HG02943 (cell line): ENCODE measurements around the gene PRIMPOL.

Experiments
- ATAC-seq: cut with Tn5 transposase; IDR thresholded peaks from one replicate; pipeline ENCODE4 v1.9.1; 2021; ENCODE audit warnings: mild to moderate bottlenecking, low read depth, moderate library complexity; ENCODE audit not compliant: unreplicated experiment

The PRIMPOL gene

DNA sequence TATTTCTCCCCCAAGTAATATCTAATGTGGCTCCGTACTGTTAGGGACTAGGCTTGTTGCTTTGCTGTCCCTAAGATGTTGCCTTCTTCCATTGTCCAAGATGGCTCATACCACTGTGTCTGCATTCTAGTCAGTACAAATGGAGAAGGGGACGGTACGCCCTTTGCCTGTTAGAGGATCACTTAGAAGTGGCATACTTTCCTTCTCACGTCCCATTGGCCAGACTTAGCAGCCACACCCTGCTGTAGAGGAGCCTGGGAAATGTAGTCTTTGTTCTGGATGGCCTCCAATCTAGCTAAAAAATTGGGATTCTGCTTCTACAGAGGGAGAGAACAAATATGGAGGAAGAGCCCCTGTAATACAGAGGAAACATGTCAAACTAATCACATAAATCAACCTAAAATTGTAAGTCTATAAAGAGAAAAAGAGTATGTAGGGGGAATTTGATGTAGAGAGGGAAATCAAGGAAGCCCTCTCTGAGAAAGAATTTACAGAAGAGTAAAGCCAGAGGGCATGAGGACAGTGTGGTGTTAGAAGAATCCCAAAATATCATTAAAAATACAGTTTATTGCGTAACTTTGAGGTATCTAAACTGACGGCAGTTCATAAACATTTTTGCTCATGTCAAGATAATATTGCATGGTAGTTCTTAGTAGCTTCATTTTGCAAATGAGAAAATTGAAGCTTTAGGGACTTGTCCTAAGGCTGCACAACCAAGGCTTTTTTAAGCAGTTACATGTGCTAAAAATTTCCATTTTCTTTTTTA, 15.1 kb downstream of the PRIMPOL start:
- ATAC-seq = no peak

DNA sequence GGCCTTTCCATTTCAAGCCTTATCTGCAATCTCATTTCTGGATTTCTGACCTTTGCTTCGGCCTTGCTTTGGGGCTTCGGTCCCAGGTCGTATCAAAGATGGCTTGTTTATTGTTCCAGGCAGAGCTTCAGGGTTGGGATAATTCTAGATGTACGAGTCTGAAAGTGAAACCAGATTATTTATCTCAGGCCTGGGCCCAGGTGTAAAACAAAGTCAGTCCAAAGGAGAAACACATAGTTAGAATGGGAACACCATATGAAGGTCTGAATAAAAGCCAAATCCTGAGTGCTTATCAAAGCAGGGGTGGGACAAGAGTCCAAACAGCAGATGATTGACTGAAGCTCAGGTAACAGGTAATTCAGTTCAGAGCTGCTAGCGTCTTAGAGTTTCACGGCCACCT, 17.1 kb downstream of the PRIMPOL start:
- ATAC-seq = no peak

- no peak for ATAC-seq
Observed at GRCh38 chr4:184668096-184668495, 18.6 kb downstream of the PRIMPOL start.

DNA sequence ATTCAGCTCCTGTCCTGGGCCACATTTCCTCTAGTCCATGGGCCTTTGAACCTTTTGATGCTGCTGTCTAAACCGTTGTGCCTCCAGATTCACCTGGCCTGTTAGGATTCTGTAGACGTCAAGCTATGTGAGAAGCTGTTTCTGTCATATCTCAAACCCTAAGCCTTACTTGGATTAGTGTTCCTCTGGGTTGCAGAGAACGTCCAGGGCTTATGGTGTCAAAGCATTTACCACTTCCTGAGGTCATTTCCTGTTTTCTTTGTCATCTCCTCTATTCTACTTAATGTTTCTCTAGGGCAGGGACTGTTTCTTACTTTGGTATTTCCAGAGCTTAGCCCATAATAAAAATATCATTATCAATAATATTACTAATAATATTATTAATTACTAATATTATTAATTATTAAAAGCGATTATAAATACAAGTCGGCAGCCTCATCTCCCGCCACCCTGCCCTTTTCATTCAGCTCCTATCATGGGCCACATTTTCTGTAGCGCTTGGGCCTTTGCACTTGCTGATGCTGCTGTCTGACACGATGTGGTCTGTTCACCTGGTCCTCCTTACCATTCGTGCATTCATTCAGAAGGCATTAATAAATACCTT, 19.1 kb downstream of the PRIMPOL start:
- no peak for ATAC-seq

DNA sequence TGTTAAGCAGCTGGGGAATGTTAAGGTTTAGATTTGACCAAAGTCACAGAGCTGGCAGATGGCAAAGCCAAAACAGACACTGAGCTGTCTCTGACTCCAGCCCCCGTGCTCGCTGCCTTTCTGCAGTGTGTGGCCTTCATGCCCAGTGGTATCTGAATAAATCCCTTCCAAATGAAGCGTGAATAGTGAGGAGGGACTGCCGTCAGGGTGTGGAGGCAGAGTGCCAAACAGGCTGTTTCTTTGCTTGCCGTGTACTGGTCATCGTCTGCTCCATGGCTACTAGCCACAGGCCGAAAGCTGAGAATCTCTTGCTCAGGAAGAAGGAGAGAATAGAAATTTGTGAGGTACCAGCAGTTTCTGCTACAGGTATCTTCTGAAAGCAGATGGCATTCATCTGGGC, 19.7 kb downstream of the PRIMPOL start:
- no peak for ATAC-seq

DNA sequence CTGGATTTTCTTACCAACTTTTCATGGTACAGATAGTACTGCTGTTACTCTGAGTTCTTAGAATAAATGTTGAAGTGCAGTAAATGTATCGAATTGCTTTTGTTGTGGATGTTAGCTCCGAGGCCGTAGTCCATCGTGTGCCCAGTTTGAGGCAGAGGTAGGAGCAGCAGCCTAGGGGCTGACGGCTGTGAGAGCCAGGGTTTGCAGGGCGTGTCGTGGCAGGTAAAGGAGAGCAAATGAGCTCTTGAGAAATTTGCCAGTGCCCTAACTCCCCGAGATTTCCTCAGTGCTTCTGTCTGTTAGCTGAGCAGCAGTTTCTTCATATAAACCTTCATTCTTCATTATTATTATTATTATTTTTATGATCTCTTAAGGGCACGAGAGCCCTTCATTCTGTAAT, 21.6 kb downstream of the PRIMPOL start:
- no peak for ATAC-seq

DNA sequence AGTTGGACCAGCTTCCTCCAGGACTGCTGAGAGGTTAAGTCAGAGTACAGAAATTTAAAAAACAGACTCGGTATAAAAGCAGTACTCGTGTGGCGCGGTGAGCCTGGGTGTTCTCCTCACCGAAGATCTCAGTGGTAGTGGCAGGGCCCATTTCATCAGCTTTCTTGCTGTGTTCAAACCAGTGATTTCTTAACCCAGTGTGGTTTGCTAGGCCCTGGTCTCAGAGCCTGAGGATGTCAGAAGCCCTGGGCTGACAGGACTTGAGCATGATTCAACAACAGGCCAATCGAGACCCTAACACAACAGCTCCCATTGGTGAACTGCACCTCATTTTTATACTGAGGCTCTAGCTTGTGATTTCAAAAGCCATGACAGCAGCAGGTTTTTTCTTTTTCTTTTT, 23.2 kb downstream of the PRIMPOL start:
- ATAC-seq = no peak

DNA sequence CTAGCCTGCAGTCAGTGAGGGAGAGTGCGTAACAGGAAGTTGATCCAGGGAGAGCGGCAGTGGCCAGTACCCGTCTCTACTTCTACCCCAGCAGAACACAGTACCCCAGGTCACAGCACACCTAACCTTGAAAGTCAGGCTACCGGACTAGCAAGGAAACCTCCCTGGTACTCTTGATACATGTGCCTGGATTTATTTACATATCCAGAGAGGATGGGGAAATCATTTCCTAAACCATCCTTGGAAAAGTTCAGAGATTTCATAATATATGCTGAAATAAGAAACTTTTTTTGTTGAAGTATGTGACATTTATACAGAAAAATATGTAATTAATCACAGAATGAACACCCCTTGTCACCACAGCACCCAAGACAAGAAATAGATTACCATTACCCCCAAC, 24.5 kb downstream of the PRIMPOL start:
- no peak for ATAC-seq

DNA sequence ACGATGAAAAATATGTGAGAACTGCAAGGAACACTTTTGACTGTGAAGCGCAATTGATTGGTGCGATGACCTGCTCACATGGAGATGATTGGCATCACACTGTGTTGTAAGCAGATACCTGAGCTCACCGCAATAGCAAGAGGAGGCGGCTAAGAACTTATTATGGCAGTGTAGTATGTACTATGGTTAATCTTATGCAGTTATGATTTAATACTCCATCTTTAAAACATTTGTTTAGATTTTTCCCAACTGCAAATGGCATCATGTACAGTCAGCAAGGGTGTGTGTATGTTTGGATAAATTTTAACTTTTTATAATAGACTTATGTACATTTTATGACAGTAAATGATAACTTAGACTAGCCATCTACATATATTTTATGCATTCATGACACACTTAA, 25.5 kb downstream of the PRIMPOL start:
- ATAC-seq = no peak

GRCh38 chr4:184675821-184676492, 26.4 kb downstream of the PRIMPOL start:
- ATAC-seq = no peak

- ATAC-seq = no peak
Observed at GRCh38 chr4:184680698-184681097, 31.2 kb downstream of the PRIMPOL start.

GRCh38 chr4:184681916-184682315, 32.4 kb downstream of the PRIMPOL start:
- no peak for ATAC-seq

DNA sequence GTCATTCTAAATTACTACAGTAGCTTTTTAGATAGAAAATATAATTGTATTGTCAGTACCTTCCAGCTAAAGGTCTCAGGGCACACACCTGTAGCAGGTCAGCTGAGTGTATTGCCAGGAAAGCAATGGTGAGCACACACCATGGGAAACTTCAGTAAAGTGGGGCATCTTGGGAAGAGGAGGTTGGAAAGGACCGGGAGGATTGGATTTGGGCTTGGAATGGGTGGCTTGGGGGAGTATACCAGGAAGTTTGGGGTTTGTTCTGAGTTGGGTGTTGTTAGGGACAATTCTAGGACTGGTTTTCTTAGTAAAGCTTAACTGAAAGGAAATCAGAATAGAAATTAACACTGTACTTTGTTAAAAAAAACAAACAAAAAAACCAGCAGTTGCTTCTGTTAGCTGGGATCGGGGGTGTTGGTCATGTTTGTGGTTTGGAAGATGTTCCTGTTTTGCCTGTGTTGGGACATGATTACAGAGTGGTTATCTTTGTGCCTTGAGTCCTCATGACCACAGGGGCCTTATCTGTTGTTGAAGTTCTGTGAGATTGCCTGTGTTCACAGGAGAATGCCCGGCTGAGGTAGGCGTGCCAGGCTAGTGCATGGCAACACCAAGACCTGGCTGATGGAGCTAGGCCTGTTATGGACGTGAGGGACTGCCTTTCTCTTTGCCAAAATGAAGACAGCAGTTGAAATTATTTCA, 35.1 kb downstream of the PRIMPOL start:
- no peak for ATAC-seq

- ATAC-seq = no peak
Observed at GRCh38 chr4:184688005-184688404, 38.5 kb downstream of the PRIMPOL start.

DNA sequence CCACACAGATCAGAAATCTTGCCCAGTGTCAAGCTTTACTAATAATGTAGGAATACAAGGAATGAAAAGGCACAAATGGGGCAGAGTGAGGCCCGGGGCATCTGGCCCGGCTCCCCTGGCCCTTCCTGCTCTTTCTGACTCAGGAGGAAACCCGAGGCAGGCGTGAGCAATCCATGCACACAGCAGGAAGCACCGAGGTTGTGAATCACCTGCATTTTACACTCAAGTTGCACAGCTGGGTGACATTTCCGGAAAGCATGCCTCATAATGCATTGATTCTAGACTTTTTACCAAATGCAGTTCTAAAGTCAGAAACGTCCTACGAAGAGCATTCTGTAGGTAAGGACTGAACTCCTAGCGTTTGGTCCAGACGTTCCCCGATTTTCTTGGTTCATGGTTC, 38.9 kb downstream of the PRIMPOL start:
- no peak for ATAC-seq

DNA sequence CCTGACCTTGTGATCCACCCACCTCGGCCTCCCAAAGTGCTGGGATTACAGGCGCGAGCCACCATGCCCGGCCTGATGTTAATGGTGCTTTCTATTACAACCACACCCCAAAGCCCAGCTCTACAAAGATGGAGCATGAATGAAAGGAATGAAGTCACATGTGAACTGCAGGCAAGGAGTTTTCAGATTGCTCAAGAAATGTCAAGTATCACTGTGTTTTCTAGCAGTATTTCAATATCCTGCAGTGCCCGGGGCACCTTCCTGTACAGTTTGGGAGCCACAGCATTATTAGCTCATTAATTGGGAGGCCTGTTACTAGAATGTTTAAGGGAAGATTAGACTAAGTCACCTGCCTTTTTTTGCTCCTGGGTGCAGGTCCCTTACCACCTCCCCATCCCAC, 40.1 kb downstream of the PRIMPOL start:
- ATAC-seq = no peak

GRCh38 chr4:184693056-184693455, 43.5 kb downstream of the PRIMPOL start:
- no peak for ATAC-seq

- ATAC-seq = no peak
Observed at GRCh38 chr4:184694412-184694956, 44.9 kb downstream of the PRIMPOL start.

- no peak for ATAC-seq
Observed at GRCh38 chr4:184695178-184695896, 45.8 kb downstream of the PRIMPOL start.

DNA sequence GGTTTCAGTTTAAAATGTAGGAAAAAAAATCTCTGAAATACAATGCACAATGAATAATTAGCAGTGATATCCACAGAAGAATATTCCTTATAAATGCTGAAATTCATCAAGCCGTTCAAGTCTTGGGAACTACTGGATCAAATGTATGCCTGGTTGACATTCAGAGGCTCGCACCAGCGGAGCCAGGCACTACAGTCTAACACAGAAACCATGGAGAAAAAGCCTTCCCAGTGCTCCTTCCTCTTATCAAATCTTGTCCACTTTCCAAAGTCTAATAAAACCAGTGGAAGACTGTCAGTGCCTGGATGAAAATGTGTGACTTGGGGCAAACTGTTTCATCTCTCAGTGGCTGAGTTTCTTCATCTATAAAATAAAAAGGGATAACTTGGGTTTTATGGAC, 48.4 kb downstream of the PRIMPOL start:
- ATAC-seq = no peak
